CD14-positive monocyte (primary cell): ENCODE results near the gene C16orf92. TPM values are rescaled to one million over a fixed set of nuclear protein-coding genes. Genes with fewer than 3 reads are reported as not detected.

Experiments
- DNase-seq, 3 donors: peaks; one replicate each; pipeline ENCODE4 v3.0.0-alpha.2; 2011 to 2022
- H2AFZ ChIP-seq: 2 replicates; pipeline ENCODE4 v1.6.0; 2012; ENCODE audit warnings: mild to moderate bottlenecking, low read depth, low read length, inconsistent platforms; ENCODE audit not compliant: insufficient read depth, poor library complexity, severe bottlenecking
- H3K27ac ChIP-seq, 2 donors: 1 replicate in 1 of 2; 2 replicates in 1 of 2; pipeline ENCODE4 v1.5.1; 2012 to 2013; ENCODE audit warnings: low read length in 2 of 2, control low read depth in 1 of 2, inconsistent platforms in 1 of 2, low read depth in 1 of 2, mild to moderate bottlenecking in 1 of 2
- H3K27me3 ChIP-seq, 2 donors: one replicate each; pipeline versions ENCODE4 v1.6.0 to v1.6.1; 2011 to 2013; ENCODE audit warnings: low read length in 2 of 2; ENCODE audit not compliant: control insufficient read depth in 2 of 2, insufficient read depth in 2 of 2
- H3K36me3 ChIP-seq, 2 donors: replicated peaks in 1 of 2; 1 replicate in 1 of 2; 2 replicates in 1 of 2; pipeline versions ENCODE4 v1.5.1 to v1.6.1; 2012 to 2013; ENCODE audit warnings: low read length in 2 of 2, control low read depth in 1 of 2, inconsistent platforms in 1 of 2, mild to moderate bottlenecking in 1 of 2; ENCODE audit not compliant: insufficient read depth in 2 of 2, control insufficient read depth in 1 of 2
- H3K4me1 ChIP-seq, 2 donors: 1 replicate in 1 of 2; 2 replicates in 1 of 2; pipeline versions ENCODE4 v1.5.1 to v1.6.1; 2012 to 2013; ENCODE audit warnings: low read length in 2 of 2, control low read depth in 1 of 2, inconsistent platforms in 1 of 2, mild to moderate bottlenecking in 1 of 2, moderate library complexity in 1 of 2; ENCODE audit not compliant: insufficient read depth in 2 of 2, control insufficient read depth in 1 of 2
- H3K4me2 ChIP-seq: replicated peaks from 2 replicates; pipeline ENCODE3; 2012; ENCODE audit warnings: low read length, moderate library complexity, mild to moderate bottlenecking; ENCODE audit not compliant: poor library complexity, severe bottlenecking; ENCODE audit errors: extremely low read depth
- H3K4me3 ChIP-seq, 3 experiments: fragments of 200-600 bp in 1 of 3; sonication (generic) in 1 of 3; replicated peaks in 1 of 3; 1 replicate in 2 of 3; 2 replicates in 1 of 3; pipeline ENCODE4 v1.5.1; 2011 to 2013; ENCODE audit warnings: low read length in 3 of 3, mild to moderate bottlenecking in 3 of 3, control low read depth in 2 of 3, low read depth in 2 of 3, inconsistent platforms in 1 of 3, moderate library complexity in 1 of 3
- H3K79me2 ChIP-seq: 2 replicates; pipeline ENCODE4 v1.6.0; 2012; ENCODE audit warnings: mild to moderate bottlenecking, control low read depth, inconsistent platforms, low read length, moderate library complexity; ENCODE audit not compliant: insufficient read depth
- H3K9ac ChIP-seq: 2 replicates; pipeline ENCODE4 v1.6.0; 2017; ENCODE audit warnings: low read length, mild to moderate bottlenecking; ENCODE audit not compliant: insufficient read depth, poor library complexity, severe bottlenecking
- H3K9me3 ChIP-seq, 2 donors: replicated peaks in 1 of 2; 1 replicate in 1 of 2; 2 replicates in 1 of 2; pipeline versions ENCODE4 v1.5.1 to v1.6.1; 2012 to 2013; ENCODE audit warnings: low read length in 2 of 2, control low read depth in 1 of 2; ENCODE audit not compliant: control insufficient read depth in 1 of 2, insufficient read depth in 1 of 2
- H4K20me1 ChIP-seq: 2 replicates; pipeline ENCODE4 v1.6.0; 2012; ENCODE audit warnings: mild to moderate bottlenecking, low read length, control low read depth, moderate library complexity; ENCODE audit not compliant: insufficient read depth
- H3K27ac Mint-ChIP-seq, 7 donors: one replicate each; pipeline ENCODE4 v1.8.0; 2020; ENCODE audit warnings: mild to moderate bottlenecking in 7 of 7, mixed read lengths in 7 of 7, moderate library complexity in 6 of 7, inconsistent platforms in 2 of 7
- H3K27me3 Mint-ChIP-seq, 3 donors: one replicate each; pipeline ENCODE4 v1.8.0; 2021 to 2022; ENCODE audit warnings: low read depth in 3 of 3, mild to moderate bottlenecking in 3 of 3, mixed read lengths in 3 of 3, moderate library complexity in 3 of 3, inconsistent platforms in 1 of 3
- H3K36me3 Mint-ChIP-seq, 2 donors: one replicate each; pipeline ENCODE4 v1.8.0; 2020; ENCODE audit warnings: mixed read lengths in 2 of 2, inconsistent platforms in 1 of 2, mild to moderate bottlenecking in 1 of 2
- H3K4me1 Mint-ChIP-seq: one replicate; pipeline ENCODE4 v1.8.0; 2020; ENCODE audit warnings: mild to moderate bottlenecking, mixed read lengths
- H3K4me3 Mint-ChIP-seq, 2 donors: one replicate each; pipeline ENCODE4 v1.8.0; 2020; ENCODE audit warnings: mild to moderate bottlenecking in 2 of 2, mixed read lengths in 2 of 2, moderate library complexity in 1 of 2
- H3K9me3 Mint-ChIP-seq, 7 donors: one replicate each; pipeline ENCODE4 v1.8.0; 2020 to 2022; ENCODE audit warnings: mixed read lengths in 7 of 7, mild to moderate bottlenecking in 6 of 7, moderate library complexity in 6 of 7, inconsistent platforms in 2 of 7
- WGBS: methylation state at CpG from one replicate; pipeline ENCODE4 v1.1.5; 2013; ENCODE audit warnings: missing lambda C conversion rate; ENCODE audit not compliant: insufficient coverage; 5-methylcytosine and 5-hydroxymethylcytosine counted together
- intact Hi-C, 2 donors: fragments of 100-400 bp; cut with micrococcal nuclease; formaldehyde crosslinking; loops; one replicate each; pipeline versions ENCODE4 v1.15.0 to v1.15.1; 2023
- polyA plus RNA-seq, 3 donors: library from polyadenylated mRNA; depleted of rRNA in 1 of 3; unstranded in 2 of 3; stranded (reverse) in 1 of 3; fragments of 300-500 nt in 2 of 3; fragments of >200 nt in 1 of 3; fragmentation: Illumina TruSeq in 2 of 3; gene quantifications; 1 replicate in 2 of 3; 2 replicates in 1 of 3; pipeline ENCODE4 v1.2.3, GENCODE V29; 2012 to 2021
- TF ChIP-seq, protein P1 (sequence below): fragments of 200-600 bp; IDR thresholded peaks from one replicate; pipeline ENCODE4 v1.8.0; 2022; ENCODE audit warnings: antibody characterized with exemption, mild to moderate bottlenecking

C16orf92 gene
- polyA plus RNA-seq, 3 donors: not detected

DNA sequence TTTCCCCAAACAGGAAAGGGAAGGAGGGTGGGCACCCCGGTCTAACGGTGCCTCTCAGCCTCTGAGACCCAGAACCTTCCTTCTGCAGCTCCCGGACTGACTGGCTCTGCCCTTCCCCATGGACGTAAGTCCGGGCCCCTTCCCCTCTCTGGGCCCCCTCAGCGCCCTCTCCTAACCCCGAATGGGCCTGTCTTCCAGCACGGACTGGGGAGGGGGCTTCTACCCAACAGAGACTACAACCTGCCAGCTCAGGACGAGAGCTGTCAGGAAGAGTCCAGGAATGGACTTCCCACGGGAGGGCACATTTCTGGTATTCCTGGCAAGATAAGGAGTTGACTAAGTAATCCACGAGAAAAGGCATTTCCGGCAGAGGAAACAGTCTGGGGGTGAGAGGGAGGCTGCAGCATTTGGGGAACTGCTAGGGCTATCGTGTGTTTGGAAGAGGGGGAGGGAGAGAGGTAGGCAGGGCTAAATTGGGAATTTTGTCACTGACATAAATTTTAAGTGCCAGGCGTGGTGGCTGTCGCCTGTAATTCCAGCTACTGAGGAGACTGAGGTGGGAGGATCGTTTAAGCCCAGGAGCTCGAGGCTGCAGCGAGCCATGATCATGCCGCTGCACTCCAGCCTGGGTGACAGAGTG, 30.5 kb downstream of the C16orf92 start:
- DNase-seq: no peak
- no peaks in the 10 kb centered on the region for H3K27me3 ChIP-seq
- H3K27me3 Mint-ChIP-seq: peaks cover 0 to 1% (median 0%) of the 10 kb centered on the region in 3 donors
- peaks cover 2% of the 10 kb centered on the region for H3K79me2 ChIP-seq
- H3K36me3 ChIP-seq: no peaks in the 10 kb centered on the region
- peak overlapping the region; percentile 38 for H3K9ac ChIP-seq
- H3K27ac Mint-ChIP-seq: peak overlapping the region in 2 of 7 donors; percentile 36 to 66
- H3K4me1 ChIP-seq: peaks cover 11 to 18% of the 10 kb centered on the region in 2 donors
- H3K4me3 ChIP-seq: peak overlapping the region; percentile 49 to 81 (median 57)
- H3K4me1 Mint-ChIP-seq: peaks cover 16% of the 10 kb centered on the region
- H3K9me3 Mint-ChIP-seq: peaks cover 0 to 3% (median 0%) of the 10 kb centered on the region in 7 donors
- H3K27ac ChIP-seq: peak overlapping the region in 1 of 2 donors; percentile 49
- H3K9me3 ChIP-seq: no peaks in the 10 kb centered on the region
- H3K36me3 Mint-ChIP-seq: no peaks in the 10 kb centered on the region
- WGBS: 7% methylated on average over 15 of the region's 19 CpGs
- TF ChIP-seq, protein P1, sequence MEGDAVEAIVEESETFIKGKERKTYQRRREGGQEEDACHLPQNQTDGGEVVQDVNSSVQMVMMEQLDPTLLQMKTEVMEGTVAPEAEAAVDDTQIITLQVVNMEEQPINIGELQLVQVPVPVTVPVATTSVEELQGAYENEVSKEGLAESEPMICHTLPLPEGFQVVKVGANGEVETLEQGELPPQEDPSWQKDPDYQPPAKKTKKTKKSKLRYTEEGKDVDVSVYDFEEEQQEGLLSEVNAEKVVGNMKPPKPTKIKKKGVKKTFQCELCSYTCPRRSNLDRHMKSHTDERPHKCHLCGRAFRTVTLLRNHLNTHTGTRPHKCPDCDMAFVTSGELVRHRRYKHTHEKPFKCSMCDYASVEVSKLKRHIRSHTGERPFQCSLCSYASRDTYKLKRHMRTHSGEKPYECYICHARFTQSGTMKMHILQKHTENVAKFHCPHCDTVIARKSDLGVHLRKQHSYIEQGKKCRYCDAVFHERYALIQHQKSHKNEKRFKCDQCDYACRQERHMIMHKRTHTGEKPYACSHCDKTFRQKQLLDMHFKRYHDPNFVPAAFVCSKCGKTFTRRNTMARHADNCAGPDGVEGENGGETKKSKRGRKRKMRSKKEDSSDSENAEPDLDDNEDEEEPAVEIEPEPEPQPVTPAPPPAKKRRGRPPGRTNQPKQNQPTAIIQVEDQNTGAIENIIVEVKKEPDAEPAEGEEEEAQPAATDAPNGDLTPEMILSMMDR: no peak
- no peaks in the 10 kb centered on the region for H4K20me1 ChIP-seq
- peak overlapping the region; percentile 100 for H3K4me2 ChIP-seq
- intact Hi-C loops: no loop called here
- H2AFZ ChIP-seq: peak overlapping the region; percentile 83
- peak overlapping the region; percentile 61 to 73 for H3K4me3 Mint-ChIP-seq

DNA sequence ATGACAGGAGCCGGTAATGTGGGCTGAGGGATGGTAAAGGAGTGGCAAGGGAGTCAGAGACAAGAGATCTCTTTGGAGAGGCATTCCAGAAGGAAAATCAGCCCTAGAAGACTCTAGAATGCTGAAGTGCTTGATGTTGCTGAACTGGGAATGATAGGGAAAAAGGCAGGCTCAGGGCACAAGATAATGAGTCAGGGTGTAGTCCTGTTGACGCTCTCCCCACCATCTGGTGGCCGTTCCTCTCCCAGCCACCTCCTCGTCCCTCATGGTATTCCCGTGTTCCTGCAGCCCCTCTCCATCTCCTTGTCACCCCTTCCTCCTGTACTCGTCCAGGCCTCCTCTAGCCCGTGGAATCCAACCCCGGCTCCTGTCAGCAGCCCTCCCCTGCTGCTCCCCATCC, 31.5 kb downstream of the C16orf92 start:
- no peaks in the 10 kb centered on the region for H3K36me3 ChIP-seq
- Mint-ChIP-seq H3K4me3 (no peak overlapping the region), H3K36me3 (no peaks in the 10 kb centered on the region), H3K4me1 (peaks cover 15% of the 10 kb centered on the region), H3K9me3 (peaks cover 0 to 3% (median 0%) of the 10 kb centered on the region in 7 donors), H3K27me3 (peaks cover 0 to 1% (median 0%) of the 10 kb centered on the region in 3 donors), H3K27ac (peak overlapping the region in 2 of 7 donors; percentile 64 to 68)
- no peak overlapping the region for H3K4me3 ChIP-seq
- H4K20me1 ChIP-seq: no peaks in the 10 kb centered on the region
- intact Hi-C loops: no loop called here
- no peak overlapping the region for H3K4me2 ChIP-seq
- 93% methylated on average over 8 of the region's 8 CpGs for WGBS
- no peak overlapping the region for H3K27ac ChIP-seq
- H3K9me3 ChIP-seq: no peaks in the 10 kb centered on the region
- TF ChIP-seq, protein P1: no peak
- no peak for DNase-seq
- H3K4me1 ChIP-seq: peaks cover 11 to 18% of the 10 kb centered on the region in 2 donors
- H3K79me2 ChIP-seq: peaks cover 2% of the 10 kb centered on the region
- no peak overlapping the region for H3K9ac ChIP-seq
- no peak overlapping the region for H2AFZ ChIP-seq
- no peaks in the 10 kb centered on the region for H3K27me3 ChIP-seq
